Stimulated activated CD8-positive, alpha-beta memory T cell treated with anti-CD3 and anti-CD28 coated beads, Interleukin-15, amount 100 ng/mL, for 48 hours (primary cell): ENCODE data around the gene SLC24A3.
"Not testable (repeated sequence)": the region's sequence is repeated elsewhere in the genome, so short reads cannot be mapped to it uniquely, and the experiment has no call there.

Experiments
- DNase-seq, 2 donors: peaks; one replicate each; pipeline ENCODE4 v3.0.0-alpha.2; 2020; ENCODE audit warnings: low read depth in 2 of 2

The SLC24A3 gene

DNA sequence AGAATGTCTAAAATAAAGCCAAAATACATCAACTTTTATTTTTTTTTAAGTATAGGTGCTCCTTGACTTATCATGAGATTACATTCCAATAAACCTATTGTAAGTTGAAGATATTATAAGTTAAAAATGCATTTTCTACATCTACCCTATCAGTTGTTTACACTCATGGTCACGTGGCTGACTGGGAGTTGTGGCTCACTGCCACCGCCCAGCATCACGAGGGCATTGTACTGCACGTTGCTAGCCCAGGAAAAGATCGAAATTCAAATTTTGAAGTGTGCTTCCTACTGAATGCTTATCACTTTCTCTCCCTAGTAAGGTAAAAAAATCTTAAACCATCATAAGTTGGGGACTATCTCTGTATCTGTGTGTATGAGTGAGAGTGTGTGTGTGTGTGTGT lies 419.0 kb downstream of the SLC24A3 start:
- no peak for DNase-seq

DNA sequence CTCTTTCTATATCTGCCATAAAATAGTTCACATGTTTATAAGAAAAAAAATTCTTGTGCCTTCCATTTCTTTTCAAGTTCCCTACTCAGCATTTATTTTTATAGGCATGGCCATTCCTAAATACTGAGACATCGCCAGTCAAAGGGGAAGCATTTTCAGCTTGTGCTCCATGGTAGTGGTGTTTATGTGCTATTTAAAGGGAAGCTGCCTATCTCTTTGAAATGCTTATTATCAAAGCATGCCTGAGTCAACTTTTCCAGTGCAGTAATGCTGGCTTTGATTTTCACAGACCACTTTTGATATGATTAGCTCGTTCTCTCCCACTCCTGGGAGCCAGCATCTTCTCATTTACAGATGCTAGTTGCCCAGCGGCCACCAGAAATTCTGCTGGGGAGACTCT lies 421.5 kb downstream of the SLC24A3 start:
- DNase-seq, result no peak

DNA sequence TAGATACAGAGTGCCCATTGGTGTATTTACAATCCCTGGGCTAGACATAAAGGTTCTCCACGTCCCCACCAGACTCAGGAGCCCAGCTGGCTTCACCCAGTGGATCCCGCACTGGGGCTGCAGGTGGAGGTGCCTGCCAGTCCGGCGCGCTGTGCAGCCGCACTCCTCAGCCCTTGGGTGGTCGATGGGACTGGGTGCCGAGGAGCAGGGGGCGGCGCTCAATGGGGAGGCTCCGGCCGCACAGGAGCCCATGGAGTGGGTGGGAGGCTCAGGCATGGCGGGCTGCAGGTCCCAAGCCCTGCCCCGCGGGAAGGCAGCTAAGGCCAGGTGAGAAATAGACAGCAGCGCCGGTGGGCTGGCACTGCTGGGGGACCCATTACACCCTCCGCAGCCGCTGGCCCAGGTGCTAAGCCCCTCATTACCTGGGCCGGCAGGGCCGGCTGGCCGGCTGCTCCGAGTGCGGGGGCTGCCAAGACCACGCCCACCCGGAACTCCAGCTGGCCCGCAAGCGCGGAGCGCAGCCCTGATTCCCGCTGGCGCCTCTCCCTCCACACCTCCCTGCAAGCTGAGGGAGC lies 427.1 kb downstream of the SLC24A3 start:
- not testable (repeated sequence) for DNase-seq

- DNase-seq, result no peak
Measured at GRCh38 chr20:19642860-19643259, 430.4 kb downstream of the SLC24A3 start.

DNA sequence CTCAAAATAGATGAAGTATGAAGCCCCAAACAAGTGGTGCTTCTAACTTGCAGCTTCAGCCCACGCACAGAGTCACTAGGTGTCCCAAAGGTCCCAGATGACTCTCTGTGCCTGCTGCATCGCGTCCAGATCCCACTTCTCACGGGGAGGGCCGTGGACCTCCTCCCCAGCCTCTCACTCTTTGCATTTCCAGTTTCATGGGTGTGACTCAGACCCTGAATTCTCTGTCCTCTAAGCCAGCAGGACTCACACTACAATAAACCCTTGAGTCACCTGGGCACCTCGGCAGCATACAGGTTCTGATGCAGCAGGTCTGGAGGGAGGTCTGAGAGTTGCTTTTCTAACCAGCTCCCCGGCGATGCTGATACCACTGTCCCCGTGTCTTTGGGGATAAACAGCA lies 431.6 kb downstream of the SLC24A3 start:
- no peak for DNase-seq

DNA sequence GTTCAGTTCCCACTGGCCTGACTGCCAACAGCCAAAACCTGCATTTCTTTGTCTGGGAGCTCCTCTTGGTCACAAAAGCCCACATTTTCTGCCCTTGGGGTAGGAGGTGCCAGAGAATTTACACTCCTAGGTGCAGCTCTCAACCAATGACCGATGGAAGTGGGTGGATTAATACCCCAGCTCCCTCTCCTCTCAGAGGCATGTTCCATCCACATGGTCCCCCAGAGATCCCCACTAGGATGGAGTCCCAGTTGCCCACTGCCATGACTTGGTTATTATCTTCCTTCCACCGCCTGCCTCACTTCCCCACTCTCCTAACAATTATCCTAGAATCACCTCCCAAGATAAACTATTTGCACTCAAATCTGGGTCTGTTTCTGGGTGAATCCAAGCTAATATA lies 434.5 kb downstream of the SLC24A3 start:
- DNase-seq, result no peak

- no peak for DNase-seq
Measured at GRCh38 chr20:19648024-19648423, 435.6 kb downstream of the SLC24A3 start.

DNA sequence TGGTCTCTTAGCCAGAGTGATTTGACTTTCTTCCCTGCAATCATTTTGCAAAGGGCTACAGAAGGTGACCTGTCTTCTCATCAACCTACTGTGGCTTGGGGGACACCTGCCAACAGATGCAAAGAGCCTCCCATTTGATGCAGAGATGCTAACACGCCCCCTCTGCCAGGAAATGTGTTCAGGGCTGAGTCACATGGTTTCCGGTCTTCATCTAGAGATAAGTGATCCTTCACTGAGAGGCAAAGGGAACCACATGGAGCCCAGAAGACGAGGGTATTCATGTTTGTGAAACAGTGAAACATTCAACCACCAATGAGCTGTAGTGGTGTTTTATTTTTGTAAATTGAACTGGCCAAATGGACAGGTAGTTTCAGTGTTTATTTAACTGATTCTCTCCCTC lies 436.6 kb downstream of the SLC24A3 start:
- DNase-seq, result no peak

DNA sequence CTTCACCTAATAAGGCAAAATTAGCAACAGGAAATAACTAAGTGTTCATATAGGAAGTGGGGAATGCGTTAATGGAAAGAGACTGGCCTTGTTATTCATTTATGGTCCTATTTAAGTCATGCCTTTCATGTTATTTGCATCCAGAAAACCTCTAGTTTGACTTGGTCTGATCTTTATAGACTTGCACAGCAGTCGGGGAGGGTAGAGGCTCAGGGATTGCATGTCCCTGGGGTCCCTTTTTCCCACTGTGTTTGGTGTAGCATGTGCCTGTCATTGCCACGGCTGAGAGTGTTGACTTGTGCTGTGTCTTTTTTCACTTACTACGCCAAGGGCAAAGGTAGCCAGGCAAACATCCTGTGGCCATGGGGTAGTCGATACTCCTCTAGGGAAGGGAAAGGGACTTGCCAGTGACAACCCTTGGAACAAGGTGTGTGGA lies 440.2 kb downstream of the SLC24A3 start:
- DNase-seq, result no peak

DNA sequence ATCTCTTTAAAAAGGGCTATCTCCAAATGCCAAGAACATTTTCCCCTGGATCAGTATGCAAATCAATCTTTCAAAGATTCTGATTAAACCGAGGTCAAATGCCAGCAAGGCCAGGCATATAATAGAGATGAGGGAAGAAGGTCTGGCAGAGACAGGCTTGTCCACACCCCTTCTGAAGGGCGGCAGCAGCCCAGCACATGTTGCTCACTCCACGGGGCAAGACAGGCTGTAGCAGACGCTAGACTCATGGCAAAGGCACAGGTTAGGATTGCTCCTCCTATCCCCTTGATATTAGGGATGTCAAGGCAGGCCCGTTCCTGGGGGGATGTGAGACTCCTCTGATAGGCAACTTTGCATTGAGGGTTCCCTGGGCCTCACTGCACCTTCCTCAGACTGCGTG lies 440.9 kb downstream of the SLC24A3 start:
- DNase-seq, result no peak

GRCh38 chr20:19654921-19655320 lies 442.5 kb downstream of the SLC24A3 start:
- no peak for DNase-seq

GRCh38 chr20:19658137-19658536 lies 445.7 kb downstream of the SLC24A3 start:
- no peak for DNase-seq

GRCh38 chr20:19659448-19659847 lies 447.0 kb downstream of the SLC24A3 start:
- DNase-seq, result no peak

GRCh38 chr20:19660808-19661378 lies 448.5 kb downstream of the SLC24A3 start:
- DNase-seq, result no peak

- peak in 1 of 2 donors; percentile 12 for DNase-seq
Measured at GRCh38 chr20:19661717-19662636, 449.5 kb downstream of the SLC24A3 start.

DNA sequence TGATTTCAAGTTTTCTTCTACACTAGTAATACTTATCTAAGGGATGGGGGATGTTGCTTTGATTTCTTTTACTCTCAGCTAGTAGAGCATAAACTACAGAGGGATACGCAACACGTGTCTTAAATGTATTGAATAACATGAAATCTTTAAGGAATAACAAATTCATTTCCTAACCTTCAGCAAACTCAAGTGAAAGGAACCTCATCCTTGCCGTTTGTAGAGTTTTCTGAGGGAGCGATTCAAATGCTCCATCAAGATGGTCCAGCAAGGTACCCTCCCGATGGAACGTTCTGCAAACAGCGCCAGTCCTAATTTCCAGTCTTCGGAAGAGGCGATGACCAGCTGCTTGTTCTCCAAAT lies 450.2 kb downstream of the SLC24A3 start:
- no peak for DNase-seq

GRCh38 chr20:19668418-19668817 lies 456.0 kb downstream of the SLC24A3 start:
- DNase-seq, result no peak

- no peak for DNase-seq
Measured at GRCh38 chr20:19670829-19671228, 458.4 kb downstream of the SLC24A3 start.

DNA sequence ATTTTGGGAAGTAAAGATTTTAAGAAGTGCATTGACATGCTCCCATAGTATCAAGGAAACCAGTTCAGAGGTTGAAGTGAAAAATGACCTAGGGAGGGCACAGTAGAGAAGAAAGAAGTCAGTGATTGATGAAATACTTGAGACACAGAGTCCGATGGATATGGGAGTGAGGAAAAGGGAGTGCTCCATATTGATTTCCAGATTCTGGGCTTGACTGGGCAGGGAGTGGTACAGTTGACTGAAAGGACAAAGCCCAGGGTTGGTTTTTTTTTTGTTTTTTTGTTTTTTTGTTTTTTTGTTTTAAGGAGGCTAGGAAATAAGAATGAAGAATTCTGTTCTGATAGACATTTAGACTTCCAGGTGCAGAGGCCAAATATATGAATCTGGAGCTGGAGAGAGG lies 458.9 kb downstream of the SLC24A3 start:
- DNase-seq, result no peak

- DNase-seq, result no peak
Measured at GRCh38 chr20:19672498-19672897, 460.1 kb downstream of the SLC24A3 start.

- DNase-seq, result no peak
Measured at GRCh38 chr20:19673575-19673974, 461.1 kb downstream of the SLC24A3 start.

GRCh38 chr20:19676202-19676601 lies 463.8 kb downstream of the SLC24A3 start:
- DNase-seq, result no peak

GRCh38 chr20:19677336-19677735 lies 464.9 kb downstream of the SLC24A3 start:
- no peak for DNase-seq
